Liver (tissue), 9 donors: ENCODE data around the gene VAMP1. TPM values are rescaled to one million over a fixed set of nuclear protein-coding genes. Genes with fewer than 3 reads are reported as not detected.

Experiments
- DNase-seq: peaks from one replicate; pipeline ENCODE4 v3.0.0-alpha.2; 2017; ENCODE audit warnings: low spot score
- H3K27ac ChIP-seq, 2 donors: one replicate each; pipeline ENCODE4 v1.7.0; 2013; ENCODE audit warnings: inconsistent platforms in 2 of 2, low read length in 2 of 2, control low read depth in 1 of 2, low read depth in 1 of 2, mild to moderate bottlenecking in 1 of 2
- H3K27me3 ChIP-seq, 4 donors: one replicate each; pipeline versions ENCODE4 v1.6.1 to v1.7.0; 2013; ENCODE audit warnings: low read length in 3 of 4, inconsistent platforms in 1 of 4, mild to moderate bottlenecking in 1 of 4, moderate library complexity in 1 of 4; ENCODE audit not compliant: control insufficient read depth in 4 of 4, insufficient read depth in 4 of 4
- H3K36me3 ChIP-seq, 4 donors: one replicate each; pipeline versions ENCODE4 v1.6.1 to v1.7.0; 2013; ENCODE audit warnings: low read length in 3 of 4, mild to moderate bottlenecking in 3 of 4, low read depth in 1 of 4, moderate library complexity in 1 of 4; ENCODE audit not compliant: control insufficient read depth in 4 of 4, insufficient read depth in 3 of 4
- H3K4me1 ChIP-seq, 4 donors: one replicate each; pipeline versions ENCODE4 v1.6.1 to v1.7.0; 2013; ENCODE audit warnings: low read length in 3 of 4, mild to moderate bottlenecking in 3 of 4, moderate library complexity in 1 of 4; ENCODE audit not compliant: control insufficient read depth in 4 of 4, insufficient read depth in 4 of 4
- H3K4me3 ChIP-seq, 3 donors: one replicate each; pipeline versions ENCODE4 v1.6.1 to v1.7.0; 2013; ENCODE audit warnings: low read length in 3 of 3, control low read depth in 1 of 3, low read depth in 1 of 3, mild to moderate bottlenecking in 1 of 3
- H3K9ac ChIP-seq, 2 donors: one replicate each; pipeline ENCODE4 v1.7.0; 2013; ENCODE audit warnings: low read length in 2 of 2, mild to moderate bottlenecking in 2 of 2, moderate library complexity in 2 of 2, control low read depth in 1 of 2, low read depth in 1 of 2
- H3K9me3 ChIP-seq, 4 donors: one replicate each; pipeline versions ENCODE4 v1.6.1 to v1.7.0; 2013; ENCODE audit warnings: low read length in 3 of 4; ENCODE audit not compliant: control insufficient read depth in 4 of 4
- ATF3 ChIP-seq: IDR thresholded peaks from 2 replicates; pipeline ENCODE4 v1.6.1; 2016; ENCODE audit warnings: antibody characterized with exemption
- EGR1 ChIP-seq, 2 donors: IDR thresholded peaks; 2 replicates each; pipeline ENCODE4 v1.6.1; 2016 to 2018; ENCODE audit warnings: antibody characterized with exemption in 2 of 2, low read depth in 2 of 2
- FOXA2 ChIP-seq: IDR thresholded peaks from 2 replicates; pipeline ENCODE4 v1.6.1; 2016; ENCODE audit warnings: antibody characterized with exemption
- GABPA ChIP-seq, 2 donors: IDR thresholded peaks in 1 of 2; conservative IDR thresholded peaks in 1 of 2; 2 replicates each; pipeline ENCODE4 v1.6.1; 2016; ENCODE audit warnings: antibody characterized with exemption in 2 of 2, mild to moderate bottlenecking in 1 of 2, moderate library complexity in 1 of 2
- JUND ChIP-seq, 2 donors: IDR thresholded peaks; 2 replicates each; pipeline ENCODE4 v1.6.1; 2016; ENCODE audit warnings: antibody characterized with exemption in 2 of 2
- MAX ChIP-seq: IDR thresholded peaks from 2 replicates; pipeline ENCODE4 v1.6.1; 2016; ENCODE audit warnings: antibody characterized with exemption
- NR2F2 ChIP-seq: IDR thresholded peaks from 2 replicates; pipeline ENCODE4 v1.6.1; 2016; ENCODE audit warnings: antibody characterized with exemption
- RXRA ChIP-seq, 2 donors: IDR thresholded peaks; 2 replicates each; pipeline ENCODE4 v1.6.1; 2017 to 2018; ENCODE audit warnings: antibody characterized with exemption in 2 of 2, mild to moderate bottlenecking in 1 of 2
- TAF1 ChIP-seq: conservative IDR thresholded peaks from 2 replicates; pipeline ENCODE4 v1.6.1; 2016; ENCODE audit warnings: antibody characterized with exemption, mild to moderate bottlenecking
- YY1 ChIP-seq: IDR thresholded peaks from 2 replicates; pipeline ENCODE4 v1.6.1; 2016; ENCODE audit warnings: antibody characterized with exemption, mild to moderate bottlenecking
- WGBS: extraction: QIAGEN DNeasy Blood & Tissue Kit; methylation state at CpG from one replicate; pipeline ENCODE4 v1.1.7; 2013; 5-methylcytosine and 5-hydroxymethylcytosine counted together
- polyA plus RNA-seq, 2 donors: library from polyadenylated mRNA; stranded (reverse) in 1 of 2; unstranded in 1 of 2; fragments of 200-250 nt in 1 of 2; fragments of >200 nt in 1 of 2; fragmentation: Nextera tagmentation in 1 of 2; extraction: Ambion mirVana in 1 of 2; gene quantifications; one replicate each; pipeline versions ENCODE4 v1.2.1 to v1.2.3, GENCODE V29; 2013 to 2015
- total RNA-seq, 2 donors: library from RNA; depleted of rRNA; stranded (reverse); fragments of >200 nt; gene quantifications; one replicate each; pipeline ENCODE4 v1.2.3, GENCODE V29; 2014
- TF ChIP-seq, protein P1 (sequence below): fragments of 150-350 bp; IDR thresholded peaks from 2 replicates; pipeline ENCODE4 v1.5.1; 2017; ENCODE audit warnings: improper control_type of control experiment, low read depth, low read length; ENCODE audit not compliant: missing input control
- TF ChIP-seq, protein P2 (sequence below): IDR thresholded peaks from 2 replicates; pipeline ENCODE4 v1.6.1; 2016; ENCODE audit warnings: antibody characterized with exemption, mild to moderate bottlenecking
- donor health status: healthy.
- donor health status: healthy.
- donor health status: healthy.
- donor health status: healthy.
- donor health status: healthy.

Gene VAMP1
- total and polyA plus RNA-seq, 4 donors, result 2.4 to 6.4 (median 5.0) TPM

- WGBS, result 83% methylated on average over 14 of the region's 14 CpGs
- TF ChIP-seq, protein P1, sequence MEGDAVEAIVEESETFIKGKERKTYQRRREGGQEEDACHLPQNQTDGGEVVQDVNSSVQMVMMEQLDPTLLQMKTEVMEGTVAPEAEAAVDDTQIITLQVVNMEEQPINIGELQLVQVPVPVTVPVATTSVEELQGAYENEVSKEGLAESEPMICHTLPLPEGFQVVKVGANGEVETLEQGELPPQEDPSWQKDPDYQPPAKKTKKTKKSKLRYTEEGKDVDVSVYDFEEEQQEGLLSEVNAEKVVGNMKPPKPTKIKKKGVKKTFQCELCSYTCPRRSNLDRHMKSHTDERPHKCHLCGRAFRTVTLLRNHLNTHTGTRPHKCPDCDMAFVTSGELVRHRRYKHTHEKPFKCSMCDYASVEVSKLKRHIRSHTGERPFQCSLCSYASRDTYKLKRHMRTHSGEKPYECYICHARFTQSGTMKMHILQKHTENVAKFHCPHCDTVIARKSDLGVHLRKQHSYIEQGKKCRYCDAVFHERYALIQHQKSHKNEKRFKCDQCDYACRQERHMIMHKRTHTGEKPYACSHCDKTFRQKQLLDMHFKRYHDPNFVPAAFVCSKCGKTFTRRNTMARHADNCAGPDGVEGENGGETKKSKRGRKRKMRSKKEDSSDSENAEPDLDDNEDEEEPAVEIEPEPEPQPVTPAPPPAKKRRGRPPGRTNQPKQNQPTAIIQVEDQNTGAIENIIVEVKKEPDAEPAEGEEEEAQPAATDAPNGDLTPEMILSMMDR, result no peak
- TF ChIP-seq EGR1 (IDR thresholded peaks at IDR 0.05; ENCODE audit: low read depth in 2 of 2), result no peak
- no peak for TF ChIP-seq TAF1
- no peak for TF ChIP-seq FOXA2
- TF ChIP-seq, protein P2, sequence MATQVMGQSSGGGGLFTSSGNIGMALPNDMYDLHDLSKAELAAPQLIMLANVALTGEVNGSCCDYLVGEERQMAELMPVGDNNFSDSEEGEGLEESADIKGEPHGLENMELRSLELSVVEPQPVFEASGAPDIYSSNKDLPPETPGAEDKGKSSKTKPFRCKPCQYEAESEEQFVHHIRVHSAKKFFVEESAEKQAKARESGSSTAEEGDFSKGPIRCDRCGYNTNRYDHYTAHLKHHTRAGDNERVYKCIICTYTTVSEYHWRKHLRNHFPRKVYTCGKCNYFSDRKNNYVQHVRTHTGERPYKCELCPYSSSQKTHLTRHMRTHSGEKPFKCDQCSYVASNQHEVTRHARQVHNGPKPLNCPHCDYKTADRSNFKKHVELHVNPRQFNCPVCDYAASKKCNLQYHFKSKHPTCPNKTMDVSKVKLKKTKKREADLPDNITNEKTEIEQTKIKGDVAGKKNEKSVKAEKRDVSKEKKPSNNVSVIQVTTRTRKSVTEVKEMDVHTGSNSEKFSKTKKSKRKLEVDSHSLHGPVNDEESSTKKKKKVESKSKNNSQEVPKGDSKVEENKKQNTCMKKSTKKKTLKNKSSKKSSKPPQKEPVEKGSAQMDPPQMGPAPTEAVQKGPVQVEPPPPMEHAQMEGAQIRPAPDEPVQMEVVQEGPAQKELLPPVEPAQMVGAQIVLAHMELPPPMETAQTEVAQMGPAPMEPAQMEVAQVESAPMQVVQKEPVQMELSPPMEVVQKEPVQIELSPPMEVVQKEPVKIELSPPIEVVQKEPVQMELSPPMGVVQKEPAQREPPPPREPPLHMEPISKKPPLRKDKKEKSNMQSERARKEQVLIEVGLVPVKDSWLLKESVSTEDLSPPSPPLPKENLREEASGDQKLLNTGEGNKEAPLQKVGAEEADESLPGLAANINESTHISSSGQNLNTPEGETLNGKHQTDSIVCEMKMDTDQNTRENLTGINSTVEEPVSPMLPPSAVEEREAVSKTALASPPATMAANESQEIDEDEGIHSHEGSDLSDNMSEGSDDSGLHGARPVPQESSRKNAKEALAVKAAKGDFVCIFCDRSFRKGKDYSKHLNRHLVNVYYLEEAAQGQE, result no peak
- no peak for TF ChIP-seq JUND (IDR thresholded peaks at IDR 0.05)
- TF ChIP-seq ATF3, result no peak
- Histone ChIP-seq H3K4me3 (no peak overlapping the region), H3K36me3 (no peaks in the 10 kb centered on the region), H3K27ac (no peak overlapping the region), H3K4me1 (peaks cover 0 to 8% (median 4%) of the 10 kb centered on the region in 4 donors), H3K9me3 (no peaks in the 10 kb centered on the region), H3K9ac (no peak overlapping the region), H3K27me3 (no peaks in the 10 kb centered on the region)
- DNase-seq, result no peak
Measured at GRCh38 chr12:6426882-6427671, 43.4 kb downstream of the VAMP1 start.

DNA sequence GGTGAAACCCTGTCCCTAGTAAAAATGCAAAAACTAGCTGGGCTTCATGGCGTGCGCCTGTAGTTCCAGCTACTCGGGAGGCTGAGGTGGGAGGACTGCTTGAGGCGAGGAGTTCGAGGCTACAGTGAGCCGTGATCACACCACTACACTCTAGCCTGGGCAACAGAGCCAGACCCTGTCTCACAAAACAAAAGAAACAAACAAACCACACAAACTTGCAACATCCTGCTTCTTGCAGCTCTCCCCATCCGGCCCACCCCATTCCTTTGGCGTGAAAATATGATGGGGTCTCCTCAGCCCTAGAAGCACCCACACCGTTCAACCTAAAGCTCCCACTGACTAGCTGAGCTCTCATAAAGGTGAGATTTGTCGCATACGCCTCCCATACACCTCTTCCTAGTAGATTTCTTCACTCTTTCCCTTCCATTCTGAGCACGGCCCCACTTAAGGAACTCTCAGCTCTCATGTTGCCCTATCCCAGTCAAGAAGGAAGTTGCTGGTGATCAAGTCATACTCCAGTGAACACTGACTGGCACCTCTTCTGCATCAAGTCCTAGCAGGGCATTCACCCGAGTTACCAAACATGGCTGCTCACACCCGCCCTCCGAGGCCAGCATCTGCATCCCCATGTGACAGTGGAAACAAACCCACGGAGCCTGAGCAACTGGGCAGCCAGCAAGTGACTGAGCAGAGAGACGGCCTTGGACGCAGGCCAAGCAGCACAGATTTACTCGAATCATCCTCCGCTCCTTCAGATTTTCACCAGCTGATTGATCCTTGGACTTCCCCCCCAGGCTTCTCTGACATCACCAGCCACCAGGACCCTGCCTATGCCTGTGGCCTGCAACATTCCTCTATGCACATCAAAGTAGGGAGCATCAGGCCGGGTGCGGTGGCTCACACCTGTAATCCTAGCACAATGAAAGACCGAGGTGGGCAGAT is 44.6 kb downstream of the VAMP1 start:
- 86% methylated on average over 23 of the region's 23 CpGs for WGBS
- Histone ChIP-seq H3K36me3 (no peaks in the 10 kb centered on the region), H3K4me1 (peaks cover 0 to 8% (median 4%) of the 10 kb centered on the region in 4 donors), H3K27me3 (no peaks in the 10 kb centered on the region), H3K27ac (no peak overlapping the region), H3K9me3 (no peaks in the 10 kb centered on the region), H3K9ac (no peak overlapping the region), H3K4me3 (no peak overlapping the region)
- DNase-seq, result no peak
- TF ChIP-seq NR2F2 (no peak), YY1 (no peak), GABPA (IDR thresholded peaks at IDR 0.05 in 1 of 2, conservative IDR thresholded peaks at IDR 0.05 in 1 of 2) (no peak), MAX (no peak), TAF1 (no peak), ATF3 (no peak), EGR1 (IDR thresholded peaks at IDR 0.05; ENCODE audit: low read depth in 2 of 2) (no peak), RXRA (IDR thresholded peaks at IDR 0.05) (no peak)
- TF ChIP-seq, protein P2, result no peak
